ENCODE data around the gene PALD1.

- TF ChIP-seq RAD21 (IDR thresholded peaks at IDR 0.05; ENCODE audit: low read length) (no peak), POLR2A (IDR thresholded peaks at IDR 0.05; ENCODE audit: low read depth, low read length) (no peak), CEBPB (IDR thresholded peaks at IDR 0.05; ENCODE audit: low read depth, low read length) (no peak), CHD1 (IDR thresholded peaks at IDR 0.05; ENCODE audit: low read depth, low read length) (no peak), ELK1 (IDR thresholded peaks at IDR 0.05; ENCODE audit: borderline replicate concordance, low read depth, low read length) (no peak), MXI1 (IDR thresholded peaks at IDR 0.05; ENCODE audit: borderline replicate concordance, low read depth, low read length) (no peak), SMC3 (IDR thresholded peaks at IDR 0.05; ENCODE audit: low read depth, low read length) (no peak), MAZ (IDR thresholded peaks at IDR 0.05; ENCODE audit: borderline replicate concordance, low read depth, low read length) (no peak), BHLHE40 (IDR thresholded peaks at IDR 0.05; ENCODE audit: low read depth, low read length) (no peak), RCOR1 (IDR thresholded peaks at IDR 0.05; ENCODE audit: insufficient replicate concordance, low read length) (no peak), RFX5 (IDR thresholded peaks at IDR 0.05; ENCODE audit: low read depth, low read length) (no peak), FOS (IDR thresholded peaks at IDR 0.05; ENCODE audit: low read depth, low read length) (no peak)
- TF ChIP-seq, protein P1, sequence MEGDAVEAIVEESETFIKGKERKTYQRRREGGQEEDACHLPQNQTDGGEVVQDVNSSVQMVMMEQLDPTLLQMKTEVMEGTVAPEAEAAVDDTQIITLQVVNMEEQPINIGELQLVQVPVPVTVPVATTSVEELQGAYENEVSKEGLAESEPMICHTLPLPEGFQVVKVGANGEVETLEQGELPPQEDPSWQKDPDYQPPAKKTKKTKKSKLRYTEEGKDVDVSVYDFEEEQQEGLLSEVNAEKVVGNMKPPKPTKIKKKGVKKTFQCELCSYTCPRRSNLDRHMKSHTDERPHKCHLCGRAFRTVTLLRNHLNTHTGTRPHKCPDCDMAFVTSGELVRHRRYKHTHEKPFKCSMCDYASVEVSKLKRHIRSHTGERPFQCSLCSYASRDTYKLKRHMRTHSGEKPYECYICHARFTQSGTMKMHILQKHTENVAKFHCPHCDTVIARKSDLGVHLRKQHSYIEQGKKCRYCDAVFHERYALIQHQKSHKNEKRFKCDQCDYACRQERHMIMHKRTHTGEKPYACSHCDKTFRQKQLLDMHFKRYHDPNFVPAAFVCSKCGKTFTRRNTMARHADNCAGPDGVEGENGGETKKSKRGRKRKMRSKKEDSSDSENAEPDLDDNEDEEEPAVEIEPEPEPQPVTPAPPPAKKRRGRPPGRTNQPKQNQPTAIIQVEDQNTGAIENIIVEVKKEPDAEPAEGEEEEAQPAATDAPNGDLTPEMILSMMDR (conservative IDR thresholded peaks at IDR 0.05; ENCODE audit: low read depth, low read length): no peak
- TF ChIP-seq, protein P2, sequence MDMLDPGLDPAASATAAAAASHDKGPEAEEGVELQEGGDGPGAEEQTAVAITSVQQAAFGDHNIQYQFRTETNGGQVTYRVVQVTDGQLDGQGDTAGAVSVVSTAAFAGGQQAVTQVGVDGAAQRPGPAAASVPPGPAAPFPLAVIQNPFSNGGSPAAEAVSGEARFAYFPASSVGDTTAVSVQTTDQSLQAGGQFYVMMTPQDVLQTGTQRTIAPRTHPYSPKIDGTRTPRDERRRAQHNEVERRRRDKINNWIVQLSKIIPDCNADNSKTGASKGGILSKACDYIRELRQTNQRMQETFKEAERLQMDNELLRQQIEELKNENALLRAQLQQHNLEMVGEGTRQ (IDR thresholded peaks at IDR 0.05; ENCODE audit: low read depth, low read length): no peak
Observed at GRCh38 chr10:70433581-70434280, 44.8 kb upstream of the PALD1 start.

Data from IMR-90 (cell line).